8988T (cell line): ENCODE measurements around the gene SLC2A11.
A peak's percentile ranks its signal among the peaks of the same experiment; 100 is the strongest.

Experiments
- DNase-seq: peaks from one replicate; pipeline ENCODE4 v3.0.0; 2011

SLC2A11 gene

DNA sequence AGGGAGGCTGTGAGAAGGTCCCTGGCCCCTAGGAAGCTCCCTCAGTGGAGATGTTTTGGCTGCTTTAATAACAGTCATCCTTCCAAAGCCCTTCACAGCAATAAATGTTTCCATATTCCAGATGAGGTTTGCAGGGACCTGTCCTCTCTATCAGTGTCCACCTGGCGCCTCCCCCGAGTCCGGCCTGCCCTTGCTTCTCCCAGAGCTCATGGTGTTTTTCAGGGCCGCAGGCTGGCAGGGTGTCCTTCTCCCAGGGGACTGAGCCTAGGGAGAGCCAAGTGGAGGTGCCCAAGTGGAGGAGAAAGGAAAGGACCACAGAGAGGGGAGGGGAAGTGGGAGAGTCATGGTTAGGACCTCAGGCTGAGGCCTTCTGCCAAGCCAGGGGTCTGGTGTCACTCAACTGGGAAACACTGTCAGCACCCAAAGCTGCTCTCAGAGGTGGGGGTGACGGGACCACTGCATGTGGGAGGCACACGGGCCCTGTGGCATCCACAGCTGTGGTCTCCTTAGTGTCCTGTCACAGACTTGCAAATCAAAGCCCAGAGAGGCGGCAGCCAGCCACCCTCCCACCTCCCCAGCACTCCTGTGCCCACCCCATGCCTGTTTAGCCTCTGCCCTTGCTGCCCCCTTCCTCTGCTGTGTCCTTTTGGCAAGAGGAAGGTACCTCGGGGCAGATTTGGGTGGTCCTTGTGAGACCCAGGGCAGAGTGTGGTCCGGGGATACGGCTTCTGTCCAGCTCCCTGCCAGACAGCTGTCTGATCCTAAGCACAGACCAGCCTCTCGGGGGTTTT lies 25.3 kb upstream of the SLC2A11 start:
- no peak for DNase-seq

- DNase-seq: no peak
Observed at GRCh38 chr22:23833017-23833751, 24.5 kb upstream of the SLC2A11 start.

DNA sequence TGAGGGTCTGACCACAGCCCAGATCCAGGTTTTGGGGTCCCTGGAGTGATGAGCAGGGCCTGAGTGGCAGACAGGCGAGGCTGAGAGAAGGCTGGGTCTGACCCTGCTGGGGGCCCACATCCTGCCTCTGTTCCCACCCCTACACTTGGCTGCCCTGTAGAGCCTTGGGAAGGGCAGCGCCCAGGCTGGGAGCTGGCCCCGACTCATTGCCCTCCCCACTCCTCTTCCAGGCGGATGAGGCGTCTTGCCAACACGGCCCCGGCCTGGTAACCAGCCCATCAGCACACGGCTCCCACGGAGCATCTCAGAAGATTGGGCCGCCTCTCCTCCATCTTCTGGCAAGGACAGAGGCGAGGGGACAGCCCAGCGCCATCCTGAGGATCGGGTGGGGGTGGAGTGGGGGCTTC lies 23.8 kb upstream of the SLC2A11 start:
- DNase-seq: no peak

GRCh38 chr22:23834406-23834792 lies 23.3 kb upstream of the SLC2A11 start:
- no peak for DNase-seq

GRCh38 chr22:23834793-23835483 lies 22.7 kb upstream of the SLC2A11 start:
- no peak for DNase-seq

- no peak for DNase-seq
Observed at GRCh38 chr22:23835484-23836144, 22.1 kb upstream of the SLC2A11 start.

DNA sequence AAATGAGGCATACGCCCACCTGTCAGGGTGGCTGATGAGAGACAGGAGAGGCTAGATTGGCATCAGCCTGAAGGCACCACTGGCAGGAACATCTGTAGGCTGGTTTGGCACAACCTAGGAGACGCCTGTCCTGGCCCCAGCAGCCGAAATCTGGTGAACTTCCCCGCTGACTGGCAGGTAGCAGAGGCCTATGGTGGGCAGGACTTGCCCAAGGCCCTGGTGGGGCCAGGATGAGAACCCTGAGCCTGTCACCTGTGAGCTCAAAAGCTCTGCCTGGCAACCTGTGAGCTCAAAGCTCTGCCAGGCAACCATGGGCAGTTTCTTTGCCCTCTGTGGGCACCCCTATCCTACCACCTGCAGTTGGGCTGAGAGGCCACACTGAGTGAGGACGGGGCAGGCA lies 21.4 kb upstream of the SLC2A11 start:
- no peak for DNase-seq

DNA sequence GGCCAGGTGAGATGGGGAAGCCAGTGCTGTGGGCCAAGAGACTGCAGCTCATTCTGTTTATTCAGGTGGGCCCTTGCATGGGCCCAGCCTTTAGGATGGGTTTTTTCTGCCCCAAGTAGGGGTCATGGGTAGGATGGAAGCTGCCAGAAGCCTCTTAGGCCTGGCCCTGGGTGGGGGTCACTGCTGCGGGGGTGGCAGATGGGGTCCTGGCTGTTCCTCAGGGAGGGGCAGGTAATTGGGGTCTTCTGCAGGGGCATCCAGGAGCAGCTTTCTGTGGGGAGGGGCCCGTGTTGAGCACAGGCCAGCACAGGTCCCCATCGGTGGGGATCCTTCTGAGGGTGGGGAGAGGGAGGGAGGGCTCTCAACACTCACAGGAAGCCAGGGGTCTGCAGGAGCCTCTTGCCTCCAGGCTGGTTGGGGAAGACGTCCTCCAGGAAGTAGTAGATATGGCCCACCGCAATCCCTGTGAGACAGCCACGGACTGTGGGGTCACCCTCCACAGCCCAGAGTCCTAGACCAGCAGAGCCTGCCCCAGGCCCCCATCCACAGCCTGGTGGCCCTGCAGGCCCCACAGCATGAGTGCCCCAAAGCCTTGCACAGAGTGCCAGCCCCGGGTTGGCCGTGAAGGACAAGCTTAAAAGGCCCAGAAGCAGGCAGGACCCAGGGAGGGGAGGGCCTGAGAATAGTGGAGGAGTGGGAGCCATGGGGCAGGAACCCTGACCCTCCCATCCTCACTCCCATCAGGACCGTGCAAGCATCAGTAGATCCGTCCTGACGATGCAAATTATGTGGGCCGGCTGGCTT lies 20.8 kb upstream of the SLC2A11 start:
- DNase-seq: no peak

- DNase-seq: no peak
Observed at GRCh38 chr22:23837496-23837859, 20.2 kb upstream of the SLC2A11 start.

GRCh38 chr22:23837911-23838680 lies 19.6 kb upstream of the SLC2A11 start:
- DNase-seq: no peak

- peak; percentile 76 for DNase-seq
Observed at GRCh38 chr22:23838681-23839468, 18.8 kb upstream of the SLC2A11 start, which contains the start of gene DERL3. DERL3 (minus strand) TSS chr22:23839006; CDS start chr22:23838987, 19 bp downstream.

DNA sequence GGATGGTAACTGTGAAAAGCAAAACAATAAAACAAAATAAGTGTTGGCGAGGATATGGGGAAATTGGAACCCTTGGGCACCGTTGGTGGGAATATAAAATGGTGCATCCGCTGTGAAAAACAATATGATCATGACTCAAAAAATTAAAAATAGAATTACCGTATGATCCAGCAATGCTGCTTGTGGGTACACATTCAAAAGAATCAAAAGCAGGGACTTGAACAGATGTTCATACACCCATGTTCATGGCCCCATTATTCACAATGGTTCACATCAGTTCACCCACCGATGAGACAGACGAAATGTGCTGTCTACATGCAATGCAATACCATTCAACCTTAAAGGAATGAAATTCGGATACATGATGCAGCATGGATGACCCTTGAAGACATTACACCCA lies 17.6 kb upstream of the SLC2A11 start:
- DNase-seq: no peak

DNA sequence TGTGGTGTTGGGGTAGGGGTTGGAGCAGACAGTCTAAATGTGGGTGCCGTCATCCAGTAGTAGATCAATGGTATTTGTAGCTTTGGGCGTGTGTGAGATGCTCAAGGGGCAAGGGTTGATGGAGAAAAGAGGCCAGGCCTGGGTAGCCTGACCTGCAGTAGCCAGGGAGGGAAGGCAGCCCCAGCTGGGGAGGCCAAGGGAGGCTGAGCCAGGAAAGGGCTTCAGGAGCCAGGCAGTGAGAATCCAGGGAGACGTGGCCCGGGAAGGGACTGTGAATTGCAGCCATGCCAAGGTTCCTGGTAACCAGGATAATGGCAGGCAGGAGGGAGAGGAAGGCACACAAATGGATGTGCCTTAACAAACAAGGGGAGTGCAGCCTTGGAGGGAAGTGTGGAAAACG lies 16.4 kb upstream of the SLC2A11 start:
- no peak for DNase-seq

GRCh38 chr22:23841736-23842445 lies 15.8 kb upstream of the SLC2A11 start:
- DNase-seq: no peak

DNA sequence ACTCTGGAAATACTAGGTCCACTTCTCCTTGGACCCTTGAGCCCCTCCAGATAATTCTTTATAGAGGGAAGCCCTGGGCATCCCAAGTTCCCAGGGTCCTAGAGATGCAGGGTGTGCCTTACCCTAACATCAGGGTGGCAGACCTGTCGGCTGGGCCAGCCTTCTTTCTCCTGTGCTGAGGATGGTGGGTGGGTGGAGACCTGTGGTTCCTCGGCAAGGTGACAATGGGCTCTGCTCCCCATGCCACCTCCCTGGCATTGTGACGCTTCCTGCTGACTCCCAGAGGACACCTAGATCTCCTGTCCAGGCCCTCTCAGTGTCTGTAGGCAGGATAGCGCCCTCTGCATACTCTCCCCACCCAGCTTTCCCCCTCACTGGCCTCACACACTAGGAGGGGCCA lies 15.1 kb upstream of the SLC2A11 start:
- DNase-seq: no peak

DNA sequence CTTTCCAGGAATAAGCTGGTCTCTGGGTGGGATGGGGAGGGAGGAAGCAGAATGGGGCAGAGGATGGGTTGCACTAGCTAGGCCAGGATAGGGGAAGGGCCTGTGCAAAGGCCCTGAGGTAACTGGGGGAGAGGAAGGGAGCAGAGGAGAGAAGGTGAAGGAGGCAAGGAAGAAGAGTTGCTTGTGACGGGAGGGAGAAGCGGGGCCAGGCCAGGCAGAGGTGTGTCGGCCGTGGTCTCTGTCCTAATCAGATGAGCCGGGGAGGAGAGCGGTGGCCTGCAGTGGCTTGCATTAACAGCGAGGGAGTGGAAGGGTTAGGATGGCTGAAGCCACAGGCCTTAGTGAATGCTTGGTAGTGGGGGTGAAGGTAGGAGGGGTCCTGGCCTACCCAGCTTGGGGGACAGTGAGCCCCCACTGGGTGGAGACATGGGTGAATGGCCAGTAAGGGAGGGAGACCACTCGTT lies 12.9 kb upstream of the SLC2A11 start:
- no peak for DNase-seq

GRCh38 chr22:23845265-23846080 lies 12.2 kb upstream of the SLC2A11 start:
- DNase-seq: no peak

- no peak for DNase-seq
Observed at GRCh38 chr22:23846081-23846469, 11.6 kb upstream of the SLC2A11 start.

DNA sequence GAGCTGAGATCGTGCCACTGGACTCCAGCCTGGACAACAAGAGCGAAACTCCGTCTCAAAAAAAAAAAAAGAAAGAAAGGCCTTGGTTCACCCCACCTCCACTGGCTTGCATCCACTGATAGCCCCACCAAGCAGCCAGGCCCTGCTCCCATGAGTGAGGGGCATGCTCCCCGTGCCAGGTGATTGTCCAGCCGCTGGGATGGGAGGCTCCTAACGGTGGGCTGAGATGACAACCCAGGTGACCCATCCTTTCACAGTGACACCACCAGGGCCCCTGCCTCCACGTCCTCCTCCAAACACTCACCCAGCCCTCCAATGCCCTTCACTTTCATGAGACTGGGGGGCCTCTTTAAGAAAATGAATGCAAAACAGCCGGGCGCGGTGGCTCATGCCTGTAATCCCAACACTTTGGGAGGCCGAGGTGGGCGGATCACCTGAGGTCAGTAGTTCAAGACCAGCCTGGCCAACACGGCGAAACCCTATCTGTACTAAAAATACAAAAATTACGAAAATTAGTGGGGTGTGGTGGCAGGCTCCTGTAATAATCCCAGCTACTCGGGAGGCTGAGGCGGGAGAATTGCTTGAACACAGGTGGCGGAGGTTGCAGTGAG lies 10.3 kb upstream of the SLC2A11 start:
- no peak for DNase-seq
